ENCODE measurements around the gene HAPLN2.

DNA sequence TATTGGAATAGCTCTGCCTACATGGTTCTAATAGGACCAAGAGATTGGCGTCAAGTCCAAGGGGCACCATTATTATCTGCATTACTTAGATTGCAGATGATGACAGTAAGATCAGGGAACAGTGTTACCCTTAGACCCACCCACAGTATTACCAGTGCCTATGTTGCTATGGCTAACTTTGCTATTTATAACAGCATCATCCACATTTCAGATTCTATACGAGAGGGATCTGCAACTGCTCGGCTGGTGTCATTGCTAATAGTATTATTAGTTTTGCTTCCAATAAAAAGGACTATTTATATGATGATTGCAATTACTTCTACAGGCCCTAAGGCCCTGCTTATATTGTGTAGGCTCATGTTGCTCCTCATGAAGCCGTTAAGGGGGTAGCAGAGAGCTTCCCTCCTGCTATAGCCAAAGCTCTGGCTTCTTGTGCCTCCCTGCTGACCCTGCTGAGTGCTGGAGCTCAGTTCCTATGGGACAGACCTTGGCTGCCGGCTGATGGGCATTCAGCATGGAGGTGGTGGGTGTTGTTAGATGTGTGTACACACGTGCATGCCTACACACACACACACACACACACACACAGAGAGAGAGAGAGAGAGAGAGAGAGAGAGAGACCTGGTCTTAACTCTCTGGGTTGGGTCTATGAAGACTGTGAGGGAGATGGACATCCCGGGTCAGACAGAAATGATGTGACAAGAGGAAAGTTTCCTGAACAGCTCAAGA, 24.0 kb downstream of the HAPLN2 start:
- TF ChIP-seq, protein P1, sequence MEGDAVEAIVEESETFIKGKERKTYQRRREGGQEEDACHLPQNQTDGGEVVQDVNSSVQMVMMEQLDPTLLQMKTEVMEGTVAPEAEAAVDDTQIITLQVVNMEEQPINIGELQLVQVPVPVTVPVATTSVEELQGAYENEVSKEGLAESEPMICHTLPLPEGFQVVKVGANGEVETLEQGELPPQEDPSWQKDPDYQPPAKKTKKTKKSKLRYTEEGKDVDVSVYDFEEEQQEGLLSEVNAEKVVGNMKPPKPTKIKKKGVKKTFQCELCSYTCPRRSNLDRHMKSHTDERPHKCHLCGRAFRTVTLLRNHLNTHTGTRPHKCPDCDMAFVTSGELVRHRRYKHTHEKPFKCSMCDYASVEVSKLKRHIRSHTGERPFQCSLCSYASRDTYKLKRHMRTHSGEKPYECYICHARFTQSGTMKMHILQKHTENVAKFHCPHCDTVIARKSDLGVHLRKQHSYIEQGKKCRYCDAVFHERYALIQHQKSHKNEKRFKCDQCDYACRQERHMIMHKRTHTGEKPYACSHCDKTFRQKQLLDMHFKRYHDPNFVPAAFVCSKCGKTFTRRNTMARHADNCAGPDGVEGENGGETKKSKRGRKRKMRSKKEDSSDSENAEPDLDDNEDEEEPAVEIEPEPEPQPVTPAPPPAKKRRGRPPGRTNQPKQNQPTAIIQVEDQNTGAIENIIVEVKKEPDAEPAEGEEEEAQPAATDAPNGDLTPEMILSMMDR (IDR thresholded peaks at IDR 0.05) = no peak
- TF ChIP-seq POLR2A (IDR thresholded peaks at IDR 0.05) = no peak

All from thyroid gland (tissue), 4 donors.